Renal cortical epithelial cell (primary cell): ENCODE data around the gene KLK15. TPM values are rescaled to one million over a fixed set of nuclear protein-coding genes. Genes with fewer than 3 reads are reported as not detected.

Experiments used
- DNase-seq: peaks from one replicate; pipeline ENCODE4 v3.0.0-alpha.2; 2011; ENCODE audit warnings: low read depth
- total RNA-seq: library from RNA; depleted of rRNA; stranded (reverse); fragments of >200 nt; gene quantifications from 2 replicates; pipeline ENCODE4 v1.2.3, GENCODE V29; 2014

Gene KLK15, protein sequence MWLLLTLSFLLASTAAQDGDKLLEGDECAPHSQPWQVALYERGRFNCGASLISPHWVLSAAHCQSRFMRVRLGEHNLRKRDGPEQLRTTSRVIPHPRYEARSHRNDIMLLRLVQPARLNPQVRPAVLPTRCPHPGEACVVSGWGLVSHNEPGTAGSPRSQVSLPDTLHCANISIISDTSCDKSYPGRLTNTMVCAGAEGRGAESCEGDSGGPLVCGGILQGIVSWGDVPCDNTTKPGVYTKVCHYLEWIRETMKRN
- total RNA-seq, result not detected in 2 replicates

GRCh38 chr19:50833117-50833801 is at the start of gene KLK15:
TSS of gene KLK15 (minus strand) at chr19:50833574. CDS start at chr19:50831492, 2,082 bp downstream.
- no peak for DNase-seq

DNA sequence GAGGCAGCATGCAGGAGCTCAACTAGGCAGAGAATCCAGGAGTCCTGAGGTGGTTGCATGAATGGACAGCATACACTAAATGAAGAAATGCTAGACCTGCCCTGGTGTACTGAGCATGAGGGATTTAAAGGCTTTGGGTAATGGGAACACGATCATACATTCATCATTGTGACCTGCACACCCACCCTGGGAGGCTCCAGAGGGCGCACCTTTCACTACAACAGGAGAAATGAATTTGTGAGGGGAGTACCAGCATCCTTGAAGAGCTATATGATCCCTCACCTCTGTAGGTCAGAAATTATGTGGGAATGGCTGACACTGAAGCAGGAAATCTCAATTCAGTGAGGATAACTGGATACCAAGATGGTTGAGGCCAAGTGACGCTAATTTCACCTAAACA is 48.8 kb upstream of the KLK15 start:
- no peak for DNase-seq

DNA sequence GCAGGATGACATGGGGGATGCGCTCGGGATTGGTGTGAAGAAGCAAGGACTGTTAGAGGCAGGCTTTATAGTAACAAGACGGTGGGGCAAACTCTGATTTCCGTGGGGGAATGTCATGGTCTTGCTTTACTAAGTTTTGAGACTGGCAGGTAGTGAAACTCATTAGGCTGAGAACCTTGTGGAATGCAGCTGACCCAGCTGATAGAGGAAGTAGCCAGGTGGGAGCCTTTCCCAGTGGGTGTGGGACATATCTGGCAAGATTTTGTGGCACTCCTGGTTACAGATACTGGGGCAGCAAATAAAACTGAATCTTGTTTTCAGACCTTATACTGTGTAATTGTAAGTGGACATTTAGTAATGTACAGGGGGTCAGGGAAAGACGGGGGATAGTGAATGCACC is 46.9 kb upstream of the KLK15 start:
- no peak for DNase-seq

DNA sequence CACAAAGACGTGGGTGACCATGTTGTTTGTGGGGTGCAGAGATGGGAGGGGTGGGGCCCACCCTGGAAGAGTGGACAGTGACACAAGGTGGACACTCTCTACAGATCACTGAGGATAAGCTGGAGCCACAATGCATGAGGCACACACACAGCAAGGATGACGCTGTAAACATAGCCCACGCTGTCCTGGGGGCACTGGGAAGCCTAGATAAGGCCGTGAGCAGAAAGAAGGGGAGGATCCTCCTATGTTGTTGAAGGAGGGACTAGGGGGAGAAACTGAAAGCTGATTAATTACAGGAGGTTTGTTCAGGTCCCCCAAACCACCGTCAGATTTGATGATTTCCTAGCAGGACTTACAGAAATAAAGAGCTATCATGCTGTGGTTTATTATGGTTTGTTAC is 45.5 kb upstream of the KLK15 start:
- no peak for DNase-seq

GRCh38 chr19:50877338-50877737 is 44.0 kb upstream of the KLK15 start:
- no peak for DNase-seq

GRCh38 chr19:50876456-50876855 is 43.1 kb upstream of the KLK15 start:
- DNase-seq, result no peak

GRCh38 chr19:50875795-50876422 is 42.5 kb upstream of the KLK15 start:
- no peak for DNase-seq

DNA sequence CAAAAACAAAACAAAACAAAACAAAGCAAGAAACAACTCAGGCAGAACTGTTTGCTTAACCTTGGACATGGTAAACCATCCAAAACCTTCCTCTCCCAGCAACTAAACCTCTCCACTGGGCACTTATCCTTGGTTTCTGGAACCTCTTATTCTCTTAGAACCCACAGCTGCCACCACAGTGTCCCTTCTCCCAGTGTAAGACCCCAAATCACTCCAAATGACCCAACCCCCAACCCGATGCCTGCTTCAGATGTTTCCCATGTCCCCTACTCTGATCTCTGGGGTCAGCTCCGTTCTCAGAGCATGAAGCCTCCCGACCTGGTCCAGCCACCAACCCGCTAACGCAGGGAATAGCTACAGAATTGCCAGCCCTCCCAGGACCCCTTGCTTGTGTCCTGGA is 40.8 kb upstream of the KLK15 start:
- no peak for DNase-seq

DNA sequence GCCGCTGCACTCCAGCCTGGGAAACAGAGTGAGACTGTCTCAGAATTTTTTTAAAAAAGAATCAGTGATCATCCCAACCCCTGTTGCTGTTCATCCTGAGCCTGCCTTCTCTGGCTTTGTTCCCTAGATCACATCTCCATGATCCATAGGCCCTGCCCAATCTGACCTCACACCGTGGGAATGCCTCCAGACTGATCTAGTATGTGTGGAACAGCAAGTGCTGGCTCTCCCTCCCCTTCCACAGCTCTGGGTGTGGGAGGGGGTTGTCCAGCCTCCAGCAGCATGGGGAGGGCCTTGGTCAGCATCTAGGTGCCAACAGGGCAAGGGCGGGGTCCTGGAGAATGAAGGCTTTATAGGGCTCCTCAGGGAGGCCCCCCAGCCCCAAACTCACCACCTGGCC is 39.7 kb upstream of the KLK15 start, which contains the start of gene KLK2:
Gene KLK2, plus strand, starts transcription at position 384 of the 400 bp plus-strand sequence. CDS start 35 bp downstream, outside the sequence.
- DNase-seq, result no peak

GRCh38 chr19:50870417-50871089 is 37.2 kb upstream of the KLK15 start:
- no peak for DNase-seq

- DNase-seq, result no peak
Observed at GRCh38 chr19:50869479-50869878, 36.1 kb upstream of the KLK15 start.

DNA sequence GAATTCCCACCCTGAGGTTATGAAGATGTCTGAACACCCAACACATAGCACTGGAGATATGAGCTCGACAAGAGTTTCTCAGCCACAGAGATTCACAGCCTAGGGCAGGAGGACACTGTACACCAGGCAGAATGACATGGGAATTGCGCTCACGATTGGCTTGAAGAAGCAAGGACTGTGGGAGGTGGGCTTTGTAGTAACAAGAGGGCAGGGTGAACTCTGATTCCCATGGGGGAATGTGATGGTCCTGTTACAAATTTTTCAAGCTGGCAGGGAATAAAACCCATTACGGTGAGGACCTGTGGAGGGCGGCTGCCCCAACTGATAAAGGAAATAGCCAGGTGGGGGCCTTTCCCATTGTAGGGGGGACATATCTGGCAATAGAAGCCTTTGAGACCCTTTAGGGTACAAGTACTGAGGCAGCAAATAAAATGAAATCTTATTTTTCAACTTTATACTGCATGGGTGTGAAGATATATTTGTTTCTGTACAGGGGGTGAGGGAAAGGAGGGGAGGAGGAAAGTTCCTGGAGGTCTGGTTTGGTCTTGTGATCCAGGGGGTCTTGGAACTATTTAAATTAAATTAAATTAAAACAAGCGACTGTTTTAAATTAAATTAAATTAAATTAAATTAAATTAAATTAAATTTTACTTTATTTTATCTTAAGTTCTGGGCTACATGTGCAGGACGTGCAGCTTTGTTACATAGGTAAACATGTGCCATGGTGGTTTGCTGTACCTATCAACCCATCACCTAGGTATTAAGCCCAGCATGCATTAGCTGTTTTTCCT is 28.3 kb upstream of the KLK15 start:
- DNase-seq, result no peak

DNA sequence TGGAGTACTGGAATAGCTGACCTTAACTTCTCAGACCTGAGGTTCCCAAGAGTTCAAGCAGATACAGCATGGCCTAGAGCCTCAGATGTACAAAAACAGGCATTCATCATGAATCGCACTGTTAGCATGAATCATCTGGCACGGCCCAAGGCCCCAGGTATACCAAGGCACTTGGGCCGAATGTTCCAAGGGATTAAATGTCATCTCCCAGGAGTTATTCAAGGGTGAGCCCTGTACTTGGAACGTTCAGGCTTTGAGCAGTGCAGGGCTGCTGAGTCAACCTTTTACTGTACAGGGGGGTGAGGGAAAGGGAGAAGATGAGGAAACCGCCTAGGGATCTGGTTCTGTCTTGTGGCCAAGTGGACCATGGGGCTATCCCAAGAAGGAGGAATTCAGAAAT is 27.6 kb upstream of the KLK15 start:
- DNase-seq, result no peak

- DNase-seq, result no peak
Observed at GRCh38 chr19:50859849-50860248, 26.5 kb upstream of the KLK15 start.

DNA sequence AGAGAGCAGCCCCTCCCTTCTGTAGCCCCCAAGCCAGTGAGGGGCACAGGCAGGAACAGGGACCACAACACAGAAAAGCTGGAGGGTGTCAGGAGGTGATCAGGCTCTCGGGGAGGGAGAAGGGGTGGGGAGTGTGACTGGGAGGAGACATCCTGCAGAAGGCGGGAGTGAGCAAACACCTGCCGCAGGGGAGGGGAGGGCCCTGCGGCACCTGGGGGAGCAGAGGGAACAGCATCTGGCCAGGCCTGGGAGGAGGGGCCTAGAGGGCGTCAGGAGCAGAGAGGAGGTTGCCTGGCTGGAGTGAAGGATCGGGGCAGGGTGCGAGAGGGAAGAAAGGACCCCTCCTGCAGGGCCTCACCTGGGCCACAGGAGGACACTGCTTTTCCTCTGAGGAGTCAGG is 25.5 kb upstream of the KLK15 start:
- no peak for DNase-seq

DNA sequence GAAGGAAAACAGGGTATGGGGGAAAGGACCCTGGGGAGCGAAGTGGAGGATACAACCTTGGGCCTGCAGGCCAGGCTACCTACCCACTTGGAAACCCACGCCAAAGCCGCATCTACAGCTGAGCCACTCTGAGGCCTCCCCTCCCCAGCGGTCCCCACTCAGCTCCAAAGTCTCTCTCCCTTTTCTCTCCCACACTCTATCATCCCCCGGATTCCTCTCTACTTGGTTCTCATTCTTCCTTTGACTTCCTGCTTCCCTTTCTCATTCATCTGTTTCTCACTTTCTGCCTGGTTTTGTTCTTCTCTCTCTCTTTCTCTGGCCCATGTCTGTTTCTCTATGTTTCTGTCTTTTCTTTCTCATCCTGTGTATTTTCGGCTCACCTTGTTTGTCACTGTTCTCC is 24.0 kb upstream of the KLK15 start:
- no peak for DNase-seq

DNA sequence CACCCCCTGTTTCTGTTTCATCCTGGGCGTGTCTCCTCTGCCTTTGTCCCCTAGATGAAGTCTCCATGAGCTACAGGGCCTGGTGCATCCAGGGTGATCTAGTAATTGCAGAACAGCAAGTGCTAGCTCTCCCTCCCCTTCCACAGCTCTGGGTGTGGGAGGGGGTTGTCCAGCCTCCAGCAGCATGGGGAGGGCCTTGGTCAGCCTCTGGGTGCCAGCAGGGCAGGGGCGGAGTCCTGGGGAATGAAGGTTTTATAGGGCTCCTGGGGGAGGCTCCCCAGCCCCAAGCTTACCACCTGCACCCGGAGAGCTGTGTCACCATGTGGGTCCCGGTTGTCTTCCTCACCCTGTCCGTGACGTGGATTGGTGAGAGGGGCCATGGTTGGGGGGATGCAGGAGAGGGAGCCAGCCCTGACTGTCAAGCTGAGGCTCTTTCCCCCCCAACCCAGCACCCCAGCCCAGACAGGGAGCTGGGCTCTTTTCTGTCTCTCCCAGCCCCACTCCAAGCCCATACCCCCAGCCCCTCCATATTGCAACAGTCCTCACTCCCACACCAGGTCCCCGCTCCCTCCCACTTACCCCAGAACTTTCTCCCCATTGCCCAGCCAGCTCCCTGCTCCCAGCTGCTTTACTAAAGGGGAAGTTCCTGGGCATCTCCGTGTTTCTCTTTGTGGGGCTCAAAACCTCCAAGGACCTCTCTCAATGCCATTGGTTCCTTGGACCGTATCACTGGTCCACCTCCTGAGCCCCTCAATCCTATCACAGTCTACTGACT is 21.4 kb upstream of the KLK15 start, which contains the start of gene KLK3:
Gene KLK3, plus strand, starts transcription at position 280 of the 775 bp plus-strand sequence. Its CDS starts 41 bp downstream, at position 321.
- DNase-seq, result no peak

GRCh38 chr19:50851620-50852019 is 18.2 kb upstream of the KLK15 start:
- no peak for DNase-seq

DNA sequence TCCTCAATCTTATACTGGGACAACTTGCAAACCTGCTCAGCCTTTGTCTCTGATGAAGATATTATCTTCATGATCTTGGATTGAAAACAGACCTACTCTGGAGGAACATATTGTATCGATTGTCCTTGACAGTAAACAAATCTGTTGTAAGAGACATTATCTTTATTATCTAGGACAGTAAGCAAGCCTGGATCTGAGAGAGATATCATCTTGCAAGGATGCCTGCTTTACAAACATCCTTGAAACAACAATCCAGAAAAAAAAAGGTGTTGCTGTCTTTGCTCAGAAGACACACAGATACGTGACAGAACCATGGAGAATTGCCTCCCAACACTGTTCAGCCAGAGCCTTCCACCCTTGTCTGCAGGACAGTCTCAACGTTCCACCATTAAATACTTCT is 17.4 kb upstream of the KLK15 start:
- DNase-seq, result no peak

DNA sequence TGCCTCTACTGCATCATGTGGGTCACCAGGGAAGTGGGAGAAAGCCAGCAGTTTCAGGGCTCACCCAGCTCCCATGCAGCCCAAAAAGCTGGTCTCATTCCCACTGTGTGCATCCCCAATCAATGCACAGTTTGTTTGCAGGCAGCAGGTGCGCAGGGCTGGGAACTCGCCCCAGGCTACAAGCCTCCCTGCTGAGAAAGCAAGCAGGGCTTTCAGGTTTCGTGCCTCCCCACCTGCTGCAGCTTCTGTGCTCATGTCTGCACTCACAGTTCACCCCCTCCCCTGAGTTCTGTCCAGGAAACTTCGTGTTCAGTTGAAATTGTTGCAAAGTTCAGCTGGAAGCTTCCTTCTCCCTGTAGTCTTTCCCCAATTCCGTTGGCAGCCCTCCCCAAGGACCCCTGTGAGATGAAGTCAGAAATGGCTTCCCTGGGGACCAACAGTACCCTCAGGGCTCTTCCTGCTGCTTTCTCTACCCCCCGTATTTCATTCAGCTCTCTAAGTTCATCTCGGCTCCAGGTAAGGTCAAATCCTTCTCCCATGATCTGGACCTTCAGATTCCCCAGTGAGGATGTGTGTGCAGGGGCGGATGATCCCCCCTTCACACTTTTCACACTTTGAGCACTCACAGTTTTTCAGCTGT is 11.0 kb upstream of the KLK15 start:
- no peak for DNase-seq
